ENCODE data around the gene REM2. TPM values are rescaled to one million over a fixed set of nuclear protein-coding genes. Genes with fewer than 3 reads are reported as not detected.

The REM2 gene
- 1 to 10 TPM; 1.3 to 2.3 (median 1.9) TPM for polyA plus RNA-seq (ENCODE audit: insufficient read length in 4 of 4)

GRCh38 chr14:22883173-22883976 lies at the start of gene REM2:
Gene REM2 (plus strand): TSS chr14:22883222. CDS start chr14:22883288, 66 bp downstream.
- no peak for DNase-seq (ENCODE audit: low read depth in 4 of 4, low spot score in 2 of 4)

GRCh38 chr14:22835505-22835904 lies 47.5 kb upstream of the REM2 start:
- no peak for DNase-seq (ENCODE audit: low read depth in 4 of 4, low spot score in 2 of 4)

- DNase-seq (ENCODE audit: low read depth in 4 of 4, low spot score in 2 of 4) = peak in 2 of 4 donors; percentile 77 to 88
Measured at GRCh38 chr14:22836301-22837113, 46.5 kb upstream of the REM2 start, which contains the start of gene MMP14. Gene MMP14 (plus strand): TSS chr14:22836585. CDS start chr14:22836818, 233 bp downstream.

GRCh38 chr14:22837114-22837749 lies 45.8 kb upstream of the REM2 start:
- DNase-seq (ENCODE audit: low read depth in 4 of 4, low spot score in 2 of 4) = no peak

GRCh38 chr14:22837750-22838538 lies 45.1 kb upstream of the REM2 start:
- DNase-seq (ENCODE audit: low read depth in 4 of 4, low spot score in 2 of 4) = no peak

GRCh38 chr14:22838631-22839041 lies 44.4 kb upstream of the REM2 start:
- DNase-seq (ENCODE audit: low read depth in 4 of 4, low spot score in 2 of 4) = no peak

GRCh38 chr14:22839159-22839779 lies 43.8 kb upstream of the REM2 start:
- no peak for DNase-seq (ENCODE audit: low read depth in 4 of 4, low spot score in 2 of 4)

GRCh38 chr14:22841311-22841710 lies 41.7 kb upstream of the REM2 start:
- DNase-seq (ENCODE audit: low read depth in 4 of 4, low spot score in 2 of 4) = no peak

GRCh38 chr14:22841769-22842168 lies 41.3 kb upstream of the REM2 start:
- DNase-seq (ENCODE audit: low read depth in 4 of 4, low spot score in 2 of 4) = no peak

- DNase-seq (ENCODE audit: low read depth in 4 of 4, low spot score in 2 of 4) = no peak
Measured at GRCh38 chr14:22842211-22843122, 40.6 kb upstream of the REM2 start.

- DNase-seq (ENCODE audit: low read depth in 4 of 4, low spot score in 2 of 4) = no peak
Measured at GRCh38 chr14:22843123-22843925, 39.7 kb upstream of the REM2 start.

GRCh38 chr14:22844221-22845102 lies 38.6 kb upstream of the REM2 start:
- no peak for DNase-seq (ENCODE audit: low read depth in 4 of 4, low spot score in 2 of 4)

- no peak for DNase-seq (ENCODE audit: low read depth in 4 of 4, low spot score in 2 of 4)
Measured at GRCh38 chr14:22845103-22845394, 38.0 kb upstream of the REM2 start.

GRCh38 chr14:22845821-22846625 lies 37.0 kb upstream of the REM2 start:
- no peak for DNase-seq (ENCODE audit: low read depth in 4 of 4, low spot score in 2 of 4)

- DNase-seq (ENCODE audit: low read depth in 4 of 4, low spot score in 2 of 4) = no peak
Measured at GRCh38 chr14:22846811-22847307, 36.2 kb upstream of the REM2 start.

GRCh38 chr14:22847661-22848341 lies 35.2 kb upstream of the REM2 start:
- DNase-seq (ENCODE audit: low read depth in 4 of 4, low spot score in 2 of 4) = no peak
